Hypothalamus (tissue), 51 donors: ENCODE results near the gene CMTM4.
"Not testable (repeated sequence)": the region's sequence is repeated elsewhere in the genome, so short reads cannot be mapped to it uniquely, and the experiment has no call there.

ENCODE experiments used
- DNase-seq, 51 donors: peaks; one replicate each; lab custom pipeline; 2025; lab: John Stamatoyannopoulos, UW

Gene CMTM4

DNA sequence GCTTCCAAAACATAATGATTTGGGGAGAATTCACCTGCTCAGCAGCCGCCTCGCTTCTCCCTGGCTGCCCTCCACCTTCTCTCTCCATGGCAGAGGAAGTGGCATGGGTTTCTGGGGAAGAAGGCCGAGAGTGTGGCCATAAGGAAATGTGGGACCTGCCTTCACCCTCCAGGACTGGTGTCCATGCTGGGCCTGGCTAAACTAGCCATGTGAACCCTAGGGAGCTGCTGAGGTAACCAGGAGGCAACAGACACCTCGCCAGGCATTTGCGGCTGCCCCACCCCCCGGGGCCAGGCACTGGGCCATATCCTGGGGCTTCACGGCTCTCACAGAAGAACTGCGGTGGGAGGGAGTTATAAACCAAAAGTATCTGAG, 9.9 kb upstream of the CMTM4 start:
- DNase-seq: peak in 13 of 51 donors; percentile 5 to 41 (median 14)

DNA sequence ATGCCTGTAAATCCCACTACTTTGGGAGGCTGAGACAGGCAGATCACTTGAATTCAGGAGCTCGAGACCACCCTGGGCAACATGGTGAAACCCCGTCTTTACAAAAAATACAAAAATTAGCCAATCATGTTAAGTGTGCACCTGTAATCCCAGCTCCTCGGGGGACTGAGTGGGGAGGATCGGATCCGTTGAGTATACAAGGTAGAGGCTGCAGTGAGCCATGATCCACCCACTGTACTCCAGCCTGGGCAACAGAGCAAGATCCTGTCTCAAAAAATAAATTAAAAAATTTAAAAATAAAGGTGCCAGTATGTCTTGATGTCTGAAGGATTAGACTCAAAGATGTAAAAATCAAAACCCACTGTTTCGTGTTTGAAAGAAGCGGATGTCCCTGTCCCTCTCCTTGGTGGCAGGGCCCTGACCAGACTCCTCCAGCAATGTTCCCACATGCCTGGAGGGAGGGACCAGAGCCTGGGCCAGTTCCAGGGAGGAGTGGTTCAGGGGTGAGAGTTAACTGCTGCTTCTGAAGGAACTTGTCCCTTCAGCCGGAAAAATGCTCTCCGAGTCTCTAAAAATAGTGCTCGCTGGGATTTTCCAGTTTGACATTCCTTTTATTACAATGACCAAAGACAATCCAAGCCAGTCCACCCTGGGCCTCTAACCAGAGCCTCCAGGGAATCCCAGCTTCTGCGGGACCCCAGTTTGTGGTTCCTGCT, 9.4 kb upstream of the CMTM4 start:
- peak in 14 of 51 donors; percentile 4 to 55 (median 18) for DNase-seq

- no peak for DNase-seq
Measured at GRCh38 chr16:66703406-66704215, 7.1 kb upstream of the CMTM4 start.

GRCh38 chr16:66701516-66701915, 5.0 kb upstream of the CMTM4 start:
- no peak for DNase-seq

DNA sequence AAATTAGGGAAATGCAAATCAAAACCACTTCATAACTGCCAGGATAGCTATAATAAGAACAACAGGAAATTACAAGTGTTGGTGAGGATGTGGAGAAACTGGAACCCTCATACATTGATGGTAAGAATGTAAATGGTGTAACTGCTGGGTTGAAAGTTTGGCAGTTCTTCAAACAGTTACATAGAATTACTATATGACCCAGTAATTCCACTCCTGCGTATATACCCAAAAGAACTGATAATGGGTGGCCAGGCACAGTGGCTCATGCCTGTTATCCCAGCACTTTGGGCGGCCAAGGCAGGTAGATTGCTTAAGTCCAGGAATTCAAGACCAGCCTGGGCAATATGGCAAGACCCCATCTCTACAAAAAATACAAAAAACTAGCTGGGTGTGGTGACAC, 4.5 kb upstream of the CMTM4 start:
- no peak for DNase-seq

DNA sequence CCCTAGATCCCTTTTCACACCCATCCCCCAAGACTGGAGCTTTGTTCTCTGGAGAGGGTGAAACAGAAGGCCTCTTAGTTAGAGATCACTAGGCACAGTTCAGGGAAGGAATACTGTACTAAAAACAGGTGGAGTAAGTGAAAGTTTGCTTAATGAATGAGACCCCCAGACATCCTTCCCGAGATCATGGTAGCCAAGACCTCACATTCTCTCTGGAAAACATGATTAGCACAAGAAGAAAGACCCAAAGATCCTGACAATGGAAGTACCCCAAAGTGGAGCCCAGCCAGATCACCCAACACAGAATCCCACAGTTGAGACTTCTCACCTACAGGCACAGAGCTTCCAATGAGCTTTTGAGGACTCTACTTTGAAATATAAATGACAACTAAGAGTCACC, 3.4 kb upstream of the CMTM4 start:
- no peak for DNase-seq

DNA sequence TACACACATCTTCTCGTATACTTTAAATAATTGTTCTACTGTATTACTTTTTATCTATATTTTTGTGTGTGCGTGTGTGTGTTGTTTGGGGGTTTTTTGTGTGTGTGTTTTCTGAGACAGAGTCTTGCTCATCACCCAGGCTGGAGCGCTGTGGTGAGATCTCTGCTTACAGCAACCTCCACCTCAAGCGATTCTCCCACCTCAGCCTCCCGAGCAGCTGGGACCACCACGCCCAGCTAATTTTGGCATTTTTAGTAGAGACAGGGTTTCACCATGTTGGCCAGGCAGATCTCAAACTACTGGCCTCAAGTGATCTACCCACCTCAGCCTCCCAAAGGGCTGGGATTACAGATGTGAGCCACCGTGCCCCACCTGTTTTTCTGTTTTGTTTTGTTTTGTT, 1.5 kb upstream of the CMTM4 start:
- no peak for DNase-seq

- peak in 10 of 51 donors; percentile 17 to 57 (median 44) for DNase-seq
Measured at GRCh38 chr16:66695935-66696668, 441 bp downstream of the CMTM4 start.

DNA sequence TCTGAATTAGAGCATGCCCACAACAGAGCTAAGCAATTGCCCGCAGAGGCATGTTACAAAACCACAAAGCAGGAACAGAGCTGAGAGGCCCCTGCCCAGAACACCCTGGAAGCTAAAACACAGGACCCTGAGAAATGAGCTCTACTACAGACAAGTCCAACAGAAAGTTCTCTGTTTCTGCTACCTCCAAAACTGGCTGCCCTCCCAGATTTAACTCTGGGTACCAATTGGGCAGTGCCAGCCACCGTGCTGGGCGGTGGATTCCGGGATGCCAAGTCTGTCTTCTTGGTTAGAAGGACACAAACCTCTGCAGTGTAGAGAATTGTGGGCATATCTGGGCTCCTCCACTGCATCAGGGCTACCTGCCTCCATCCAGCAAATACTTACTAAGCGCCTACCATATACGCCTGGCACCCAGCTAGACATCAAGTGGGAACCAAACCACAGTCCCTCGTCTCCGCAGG, 1.0 kb downstream of the CMTM4 start:
- DNase-seq: peak in 35 of 51 donors; percentile 16 to 66 (median 39)

GRCh38 chr16:66693149-66693548, 3.4 kb downstream of the CMTM4 start:
- no peak for DNase-seq

GRCh38 chr16:66692341-66692740, 4.2 kb downstream of the CMTM4 start:
- DNase-seq: no peak

DNA sequence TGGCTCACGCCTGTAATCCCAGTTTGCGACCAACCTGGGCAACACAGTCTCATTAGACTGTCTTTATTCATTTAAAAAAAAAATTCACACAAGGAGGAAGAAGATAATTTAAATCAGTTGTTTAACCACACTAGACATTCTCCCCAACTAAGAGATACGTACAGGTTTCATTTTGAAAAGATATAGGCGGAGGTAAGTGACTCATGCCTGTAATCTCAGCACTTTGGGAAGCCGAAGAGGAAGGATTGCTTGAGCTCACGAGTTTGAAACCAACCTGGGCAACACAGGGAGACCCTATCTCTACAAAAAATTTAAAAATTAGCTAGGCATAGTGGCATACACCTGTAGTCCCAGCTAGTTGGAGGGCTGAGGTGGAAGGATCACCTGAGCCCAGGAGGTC, 5.3 kb downstream of the CMTM4 start:
- no peak for DNase-seq

- peak in 8 of 51 donors; percentile 5 to 59 (median 28) for DNase-seq
Measured at GRCh38 chr16:66690106-66690847, 6.3 kb downstream of the CMTM4 start.

DNA sequence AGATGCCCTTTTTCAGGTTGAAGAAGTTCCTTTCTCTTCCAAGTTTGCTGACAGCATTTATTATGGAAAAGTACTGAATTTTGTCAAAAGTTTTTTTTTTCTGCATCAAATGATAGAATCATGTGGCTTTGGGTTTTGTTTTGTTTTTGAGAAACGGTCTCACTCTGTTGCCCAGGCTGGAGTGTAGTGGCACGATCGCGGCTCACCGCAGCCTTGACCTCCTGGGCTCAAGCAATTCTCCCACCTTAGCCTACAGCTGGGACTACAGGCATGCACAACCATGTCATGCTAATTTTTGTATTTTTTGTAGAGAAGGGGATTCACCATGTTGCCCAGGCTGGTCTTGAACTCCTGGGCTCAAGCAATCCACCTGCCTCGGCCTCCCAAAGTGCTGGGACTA, 7.3 kb downstream of the CMTM4 start:
- no peak for DNase-seq

DNA sequence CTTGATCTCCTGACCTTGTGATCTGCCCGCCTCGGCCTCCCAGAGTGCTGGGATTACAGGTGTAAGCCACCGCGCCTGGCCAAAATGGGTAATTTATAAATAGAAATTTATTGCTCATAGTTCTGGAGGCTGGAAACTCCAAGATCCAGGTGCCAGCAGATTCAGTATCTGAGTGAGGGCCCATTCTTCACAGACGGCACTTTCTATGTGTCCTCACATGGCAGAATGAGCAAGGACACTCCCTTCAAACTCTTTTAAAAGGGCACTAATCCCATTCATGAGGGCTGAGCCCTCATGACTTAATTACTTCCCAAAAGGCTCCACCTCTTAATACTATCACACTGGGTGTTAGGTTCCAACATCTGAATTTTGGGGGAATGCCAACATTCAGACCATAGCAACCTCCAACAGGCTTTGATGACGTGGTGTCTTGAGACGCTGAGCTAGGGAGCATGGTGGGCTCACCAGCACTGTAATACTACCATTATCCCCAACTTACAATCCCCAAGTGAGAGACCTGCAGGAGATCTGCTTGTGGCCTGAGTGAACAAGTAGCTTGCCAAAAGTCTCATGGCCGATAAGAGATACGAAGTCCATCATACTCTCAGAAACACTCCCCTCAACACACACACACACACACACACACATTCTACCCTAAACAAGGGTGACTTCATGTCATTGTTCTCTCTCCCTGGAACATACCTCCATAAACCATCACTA, 8.5 kb downstream of the CMTM4 start:
- no peak for DNase-seq

DNA sequence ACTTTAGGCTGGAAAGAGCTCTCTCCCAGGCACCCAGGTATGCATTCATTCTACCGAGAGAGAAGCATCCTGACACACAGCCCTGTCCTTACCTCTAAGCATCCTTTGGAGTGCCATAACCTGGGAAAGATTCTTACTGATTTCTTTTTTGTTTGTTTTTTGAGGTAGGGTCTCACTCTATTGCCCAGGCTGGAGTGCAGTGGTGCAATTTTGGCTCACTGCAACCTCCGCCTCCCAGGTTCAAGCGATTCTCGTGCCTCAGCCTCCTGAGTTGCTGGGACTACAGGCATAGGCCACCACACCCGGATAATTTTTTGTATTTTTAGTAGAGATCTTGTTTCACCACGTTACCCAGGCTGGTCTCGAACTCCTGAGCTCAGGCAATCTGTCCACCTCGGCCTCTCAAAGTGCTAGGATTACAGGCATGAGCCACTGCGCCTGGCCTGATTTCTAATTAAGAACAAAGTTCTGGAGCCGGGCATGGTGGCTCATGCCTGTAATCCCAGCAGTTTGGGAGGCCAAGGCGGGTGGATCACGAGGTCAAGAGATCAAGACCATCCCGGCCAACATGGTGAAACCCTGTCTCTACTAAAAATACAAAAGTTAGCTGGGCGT, 10.9 kb downstream of the CMTM4 start:
- DNase-seq: not testable (repeated sequence)

GRCh38 chr16:66682271-66682670, 14.3 kb downstream of the CMTM4 start:
- DNase-seq: no peak

GRCh38 chr16:66681676-66682075, 14.9 kb downstream of the CMTM4 start:
- no peak for DNase-seq

DNA sequence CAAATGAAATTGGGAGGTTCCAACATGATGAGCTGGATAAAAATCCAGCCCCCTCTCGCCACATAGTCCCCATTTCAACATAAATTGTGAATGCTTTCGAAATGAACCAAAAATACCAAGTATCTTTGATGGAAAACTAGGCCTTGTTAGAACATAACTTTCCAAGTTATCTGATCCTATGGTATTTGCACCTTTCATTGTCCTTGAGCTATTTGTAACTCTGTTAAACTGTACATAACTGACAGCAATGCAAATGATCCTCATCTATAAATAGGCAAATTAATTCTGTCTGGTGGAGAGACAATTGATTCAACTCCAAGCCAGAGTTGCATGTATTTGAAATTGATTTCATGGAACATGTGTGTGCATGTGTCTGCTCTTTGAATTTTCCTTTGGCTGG, 18.2 kb downstream of the CMTM4 start:
- no peak for DNase-seq
